Stimulated activated CD8-positive, alpha-beta memory T cell treated with anti-CD3 and anti-CD28 coated beads, Interleukin-12 subunit alpha, Interleukin-12 subunit beta, amount 100 ng/mL, for 24 hours (primary cell): ENCODE measurements around the gene NEK11.
"Not testable (repeated sequence)": the region's sequence is repeated elsewhere in the genome, so short reads cannot be mapped to it uniquely, and the experiment has no call there.

Experiments
- DNase-seq: peaks from one replicate; pipeline ENCODE4 v3.0.0-alpha.2; 2020; ENCODE audit errors: extremely low read depth

The NEK11 gene

DNA sequence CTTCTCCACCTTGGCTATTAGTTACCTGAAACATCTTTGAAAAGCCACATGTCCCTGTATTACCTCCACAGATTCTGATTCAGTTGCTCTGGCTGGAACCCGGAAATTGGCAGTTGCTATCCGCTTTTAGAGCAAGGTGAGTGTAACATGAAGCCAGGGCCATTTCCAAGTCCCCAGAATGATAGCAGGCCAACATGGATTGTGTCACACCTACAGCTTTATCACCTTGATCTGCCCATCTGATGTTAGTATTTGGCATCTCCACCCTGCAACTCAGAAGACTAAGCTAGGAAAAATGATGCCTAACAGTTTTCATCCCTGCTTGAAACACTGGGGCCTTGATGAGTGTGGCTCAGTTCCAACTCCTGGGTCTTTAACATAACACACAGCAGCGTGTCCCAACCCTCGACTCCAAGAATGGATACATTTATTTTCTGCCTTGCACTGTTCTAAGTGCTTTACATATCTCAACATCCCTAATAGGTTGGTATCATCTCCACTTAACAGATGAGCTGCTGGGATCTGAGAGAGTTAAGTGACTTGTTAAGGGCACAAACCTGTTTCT, 333.6 kb downstream of the NEK11 start:
- no peak for DNase-seq

GRCh38 chr3:131361066-131361463, 334.4 kb downstream of the NEK11 start:
- DNase-seq = not testable (repeated sequence)

- DNase-seq = no peak
Measured at GRCh38 chr3:131361464-131362421, 335.1 kb downstream of the NEK11 start.

DNA sequence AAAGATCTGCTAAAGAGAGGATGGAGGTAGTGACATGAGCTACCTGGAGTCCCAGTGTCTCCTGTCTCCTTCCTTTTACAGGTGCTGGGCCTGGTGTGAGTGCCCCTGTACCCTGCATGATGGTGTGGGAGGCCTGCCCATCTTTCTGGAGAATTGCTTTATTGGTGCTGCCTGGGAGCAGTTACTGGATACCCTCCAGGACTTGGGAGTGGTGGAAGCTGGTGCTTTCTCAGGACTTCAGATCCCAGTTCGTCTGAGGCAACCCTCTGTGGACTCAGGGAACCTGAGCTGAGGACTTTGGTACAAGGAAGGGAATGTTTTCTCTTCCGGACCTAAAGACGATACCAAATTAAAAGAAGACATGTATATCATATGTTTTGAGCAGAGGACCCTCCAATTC, 336.6 kb downstream of the NEK11 start:
- DNase-seq = no peak

GRCh38 chr3:131370935-131371687, 344.4 kb downstream of the NEK11 start:
- DNase-seq = no peak

GRCh38 chr3:131371688-131372066, 345.0 kb downstream of the NEK11 start:
- DNase-seq = no peak

GRCh38 chr3:131374741-131375140, 348.1 kb downstream of the NEK11 start:
- DNase-seq = no peak

- not testable (repeated sequence) for DNase-seq
Measured at GRCh38 chr3:131380821-131381444, 354.3 kb downstream of the NEK11 start.

DNA sequence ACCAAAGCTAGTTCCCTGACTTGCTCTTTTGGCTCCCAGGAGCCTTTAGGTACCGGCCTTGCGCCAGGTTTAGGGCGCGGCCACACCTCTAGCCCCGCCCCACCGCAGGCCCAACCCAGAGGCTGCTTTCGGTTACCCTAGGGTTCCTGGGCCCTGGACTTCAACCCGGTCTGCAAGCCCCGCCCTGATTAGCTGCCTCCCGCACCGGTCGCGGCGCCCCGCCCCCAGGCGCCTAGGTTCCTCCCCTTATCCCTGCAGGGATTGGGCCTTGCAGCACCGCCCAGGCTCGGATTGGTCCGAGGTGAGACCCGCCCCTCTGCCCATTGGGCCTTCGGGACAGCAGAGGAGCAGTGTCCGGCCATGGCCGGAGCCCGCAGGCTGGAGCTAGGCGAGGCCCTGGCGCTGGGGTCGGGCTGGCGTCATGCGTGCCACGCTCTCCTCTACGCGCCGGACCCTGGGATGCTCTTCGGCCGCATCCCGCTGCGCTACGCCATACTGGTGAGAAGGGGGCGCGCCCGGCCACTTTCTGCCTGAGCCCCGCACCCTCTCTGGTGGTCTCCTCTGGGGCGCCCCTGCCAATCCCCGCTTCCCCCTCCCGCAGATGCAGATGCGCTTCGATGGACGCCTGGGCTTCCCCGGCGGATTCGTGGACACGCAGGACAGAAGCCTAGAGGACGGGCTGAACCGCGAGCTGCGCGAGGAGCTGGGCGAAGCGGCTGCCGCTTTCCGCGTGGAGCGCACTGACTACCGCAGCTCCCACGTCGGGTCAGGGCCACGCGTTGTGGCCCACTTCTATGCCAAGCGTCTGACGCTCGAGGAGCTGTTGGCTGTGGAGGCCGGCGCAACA, 355.0 kb downstream of the NEK11 start, which contains the start of gene NUDT16:
Gene NUDT16, plus strand, starts transcription at position 330 of the 847 bp plus-strand sequence. Its CDS starts 31 bp downstream, at position 361.
- peak; percentile 85 for DNase-seq

GRCh38 chr3:131386429-131387165, 359.9 kb downstream of the NEK11 start:
- DNase-seq = no peak

- no peak for DNase-seq
Measured at GRCh38 chr3:131387796-131388489, 361.3 kb downstream of the NEK11 start.

- no peak for DNase-seq
Measured at GRCh38 chr3:131388490-131388799, 361.8 kb downstream of the NEK11 start.

GRCh38 chr3:131390331-131390730, 363.7 kb downstream of the NEK11 start:
- no peak for DNase-seq

GRCh38 chr3:131393051-131393450, 366.4 kb downstream of the NEK11 start:
- DNase-seq = no peak

DNA sequence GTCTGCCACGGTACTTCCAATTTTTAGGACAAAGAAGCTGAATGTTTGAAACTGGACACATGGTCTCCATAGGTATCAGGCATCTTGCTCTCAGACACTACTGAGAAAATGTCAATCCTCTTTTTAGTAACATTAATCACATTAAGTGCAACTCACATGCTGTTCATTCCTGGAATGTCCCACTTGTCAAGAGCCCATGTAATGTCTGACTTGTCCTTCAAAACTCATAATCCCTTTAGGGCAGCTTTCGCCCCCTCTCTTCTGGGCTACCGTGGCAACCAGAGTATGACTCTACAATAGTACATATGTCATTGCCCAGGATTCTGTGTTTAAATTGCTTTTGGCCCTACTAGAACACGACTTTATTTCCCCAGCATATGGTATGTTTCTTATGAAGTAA, 367.2 kb downstream of the NEK11 start:
- DNase-seq = no peak

DNA sequence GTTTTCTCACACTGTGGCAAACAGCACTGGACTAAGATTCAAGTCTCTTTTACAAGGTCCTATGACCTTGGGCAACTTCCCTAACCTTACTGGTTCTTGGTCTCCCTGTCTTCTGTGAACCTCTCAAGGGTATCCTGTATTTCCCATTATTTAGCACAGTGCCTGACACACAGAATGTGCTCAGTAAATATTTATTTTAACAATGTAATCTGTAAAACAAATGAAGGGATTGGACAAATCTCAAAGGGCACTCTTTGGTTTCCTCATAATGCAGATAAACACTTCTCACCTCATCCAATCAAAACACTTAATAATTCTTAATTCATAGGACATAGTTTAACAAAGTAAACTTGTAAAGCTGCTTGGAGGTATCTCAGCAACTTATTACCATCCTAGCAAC, 367.7 kb downstream of the NEK11 start:
- no peak for DNase-seq

GRCh38 chr3:131396170-131396569, 369.5 kb downstream of the NEK11 start:
- no peak for DNase-seq

DNA sequence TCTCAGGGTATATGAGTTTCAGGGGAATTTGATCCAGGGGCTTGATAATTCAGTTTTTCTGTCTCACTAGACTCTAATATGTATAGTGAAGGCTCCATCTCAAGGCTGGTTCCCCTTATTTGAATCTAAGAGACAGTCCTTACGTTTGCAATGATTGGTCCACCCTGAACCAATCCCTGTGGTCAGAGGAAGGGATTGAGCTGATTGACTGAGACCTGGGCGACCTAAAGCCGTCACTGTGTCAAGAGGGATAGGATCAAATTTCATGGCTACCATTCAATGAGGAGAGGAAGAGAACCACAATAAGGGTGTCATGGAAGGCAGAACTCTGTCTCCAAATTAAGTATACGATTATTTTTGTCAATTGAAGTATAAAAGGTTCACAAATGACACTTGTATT, 371.2 kb downstream of the NEK11 start:
- DNase-seq = no peak
